SU-DHL-6 (cell line): ENCODE data around the gene SPINT3.

Source experiments
- CTCF ChIP-seq: fragments of 200-600 bp; sonication (generic); IDR thresholded peaks from one replicate; pipeline ENCODE4 v1.5.1; 2017; ENCODE audit warnings: antibody characterized with exemption, mild to moderate bottlenecking, low read length, moderate library complexity; ENCODE audit not compliant: insufficient read depth, poor library complexity, severe bottlenecking
- EZH2phosphoT487 ChIP-seq: fragments of 200-600 bp; sonication (generic), shearing (Covaris generic); conservative IDR thresholded peaks from 2 replicates; pipeline ENCODE4 v1.6.1; 2018; ENCODE audit warnings: mild to moderate bottlenecking, antibody characterized with exemption, low read length, moderate library complexity, mixed read lengths

GRCh38 chr20:45527294-45527693, 11.9 kb upstream of the SPINT3 start:
- TF ChIP-seq CTCF = no peak
- no peak for TF ChIP-seq EZH2phosphoT487
